ENCODE data around the gene UBASH3A. TPM values are rescaled to one million over a fixed set of nuclear protein-coding genes. Genes with fewer than 3 reads are reported as not detected.

The UBASH3A gene
- total RNA-seq, 1 donor = not detected

- no peak overlapping the region for H3K4me3 ChIP-seq (ENCODE audit: low read depth, low read length)
- no peak for TF ChIP-seq CTCF (IDR thresholded peaks at IDR 0.05; ENCODE audit: insufficient read depth, low read depth, low read length)
- no peak for DNase-seq (ENCODE audit: low read depth)
These were observed 9.4 kb downstream of the UBASH3A start for GRCh38 chr21:42413093-42413492.

GRCh38 chr21:42413500-42413899 is 9.8 kb downstream of the UBASH3A start:
- no peak for TF ChIP-seq CTCF (IDR thresholded peaks at IDR 0.05; ENCODE audit: insufficient read depth, low read depth, low read length)
- no peak for DNase-seq (ENCODE audit: low read depth)
- H3K4me3 ChIP-seq (ENCODE audit: low read depth, low read length) = no peak overlapping the region

GRCh38 chr21:42414066-42414465 is 10.4 kb downstream of the UBASH3A start:
- TF ChIP-seq CTCF (IDR thresholded peaks at IDR 0.05; ENCODE audit: insufficient read depth, low read depth, low read length) = no peak
- no peak overlapping the region for H3K4me3 ChIP-seq (ENCODE audit: low read depth, low read length)
- no peak for DNase-seq (ENCODE audit: low read depth)

- H3K4me3 ChIP-seq (ENCODE audit: low read depth, low read length) = no peak overlapping the region
- no peak for DNase-seq (ENCODE audit: low read depth)
- TF ChIP-seq CTCF (IDR thresholded peaks at IDR 0.05; ENCODE audit: insufficient read depth, low read depth, low read length) = no peak
These were observed 10.8 kb downstream of the UBASH3A start for GRCh38 chr21:42414553-42414927.

GRCh38 chr21:42414928-42415769 is 11.4 kb downstream of the UBASH3A start:
- no peak overlapping the region for H3K4me3 ChIP-seq (ENCODE audit: low read depth, low read length)
- peak; percentile 46 for DNase-seq (ENCODE audit: low read depth)
- no peak for TF ChIP-seq CTCF (IDR thresholded peaks at IDR 0.05; ENCODE audit: insufficient read depth, low read depth, low read length)

GRCh38 chr21:42417533-42417932 is 13.8 kb downstream of the UBASH3A start:
- no peak for TF ChIP-seq CTCF (IDR thresholded peaks at IDR 0.05; ENCODE audit: insufficient read depth, low read depth, low read length)
- no peak overlapping the region for H3K4me3 ChIP-seq (ENCODE audit: low read depth, low read length)
- no peak for DNase-seq (ENCODE audit: low read depth)

GRCh38 chr21:42418886-42419285 is 15.2 kb downstream of the UBASH3A start:
- no peak for DNase-seq (ENCODE audit: low read depth)
- no peak overlapping the region for H3K4me3 ChIP-seq (ENCODE audit: low read depth, low read length)
- TF ChIP-seq CTCF (IDR thresholded peaks at IDR 0.05; ENCODE audit: insufficient read depth, low read depth, low read length) = no peak

All from fibroblast of villous mesenchyme (primary cell).